ENCODE results near the gene IGLL5. TPM values are rescaled to one million over a fixed set of nuclear protein-coding genes. Genes with fewer than 3 reads are reported as not detected.
"Not testable (repeated sequence)": the region's sequence is repeated elsewhere in the genome, so short reads cannot be mapped to it uniquely, and the experiment has no call there.

The IGLL5 gene
- total and polyA plus RNA-seq, 12 donors, result 0.43 to 24.7 (median 1.8) TPM; not detected in 6

DNA sequence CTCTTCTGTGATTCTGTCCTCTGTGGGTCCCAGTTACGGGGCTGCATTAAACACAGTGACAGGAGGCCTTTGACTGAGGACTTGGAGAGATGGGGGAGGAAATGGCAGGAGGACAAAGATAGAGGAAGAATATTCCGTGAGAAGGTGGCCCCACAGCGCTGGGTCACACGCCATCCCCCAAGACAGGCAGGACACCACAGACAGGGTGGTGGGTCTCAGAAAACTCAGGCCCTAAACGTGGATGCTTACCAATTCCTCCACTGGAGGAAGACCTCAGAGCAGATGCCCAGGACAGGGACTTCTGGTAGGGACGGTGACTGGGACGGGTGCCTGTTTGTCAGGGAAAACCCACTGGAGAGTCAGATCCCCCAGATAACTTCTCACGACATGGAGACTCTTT, 34.0 kb downstream of the IGLL5 start:
- WGBS, 4 donors, result 79 to 87% (median 85%) methylated on average over 8 of the region's 8 CpGs
- TF ChIP-seq, protein P1, sequence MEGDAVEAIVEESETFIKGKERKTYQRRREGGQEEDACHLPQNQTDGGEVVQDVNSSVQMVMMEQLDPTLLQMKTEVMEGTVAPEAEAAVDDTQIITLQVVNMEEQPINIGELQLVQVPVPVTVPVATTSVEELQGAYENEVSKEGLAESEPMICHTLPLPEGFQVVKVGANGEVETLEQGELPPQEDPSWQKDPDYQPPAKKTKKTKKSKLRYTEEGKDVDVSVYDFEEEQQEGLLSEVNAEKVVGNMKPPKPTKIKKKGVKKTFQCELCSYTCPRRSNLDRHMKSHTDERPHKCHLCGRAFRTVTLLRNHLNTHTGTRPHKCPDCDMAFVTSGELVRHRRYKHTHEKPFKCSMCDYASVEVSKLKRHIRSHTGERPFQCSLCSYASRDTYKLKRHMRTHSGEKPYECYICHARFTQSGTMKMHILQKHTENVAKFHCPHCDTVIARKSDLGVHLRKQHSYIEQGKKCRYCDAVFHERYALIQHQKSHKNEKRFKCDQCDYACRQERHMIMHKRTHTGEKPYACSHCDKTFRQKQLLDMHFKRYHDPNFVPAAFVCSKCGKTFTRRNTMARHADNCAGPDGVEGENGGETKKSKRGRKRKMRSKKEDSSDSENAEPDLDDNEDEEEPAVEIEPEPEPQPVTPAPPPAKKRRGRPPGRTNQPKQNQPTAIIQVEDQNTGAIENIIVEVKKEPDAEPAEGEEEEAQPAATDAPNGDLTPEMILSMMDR (IDR thresholded peaks at IDR 0.05), result no peak
- no peak for TF ChIP-seq POLR2A (IDR thresholded peaks at IDR 0.05)

DNA sequence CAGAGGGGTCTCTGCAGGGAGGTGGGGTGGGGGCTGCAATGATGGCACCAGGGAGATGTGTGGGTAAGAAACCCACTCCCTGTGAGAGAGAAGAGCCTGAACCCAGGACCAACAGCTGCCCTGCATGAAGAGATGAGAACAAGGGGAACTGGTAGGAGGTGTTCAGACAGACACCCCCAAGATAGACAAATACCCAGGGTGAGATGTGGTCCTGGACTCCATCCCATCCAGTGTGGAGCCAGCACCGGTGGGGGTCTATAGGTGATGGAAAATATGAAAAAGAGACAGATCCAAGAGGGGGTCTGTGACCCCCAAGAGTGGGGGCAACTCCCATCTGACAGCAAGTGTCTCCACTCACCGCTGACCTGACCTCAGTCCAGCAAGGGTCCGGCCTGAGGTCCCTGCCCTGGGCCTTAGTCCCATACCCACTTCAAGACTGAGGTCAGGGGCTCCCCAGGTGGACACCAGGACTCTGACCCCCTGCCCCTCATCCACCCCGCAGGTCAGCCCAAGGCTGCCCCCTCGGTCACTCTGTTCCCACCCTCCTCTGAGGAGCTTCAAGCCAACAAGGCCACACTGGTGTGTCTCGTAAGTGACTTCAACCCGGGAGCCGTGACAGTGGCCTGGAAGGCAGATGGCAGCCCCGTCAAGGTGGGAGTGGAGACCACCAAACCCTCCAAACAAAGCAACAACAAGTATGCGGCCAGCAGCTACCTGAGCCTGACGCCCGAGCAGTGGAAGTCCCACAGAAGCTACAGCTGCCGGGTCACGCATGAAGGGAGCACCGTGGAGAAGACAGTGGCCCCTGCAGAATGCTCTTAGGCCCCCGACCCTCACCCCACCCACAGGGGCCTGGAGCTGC, 34.7 kb downstream of the IGLL5 start:
- 68 to 91% (median 84%) methylated on average over 2 to 16 of the region's 16 CpGs for WGBS, 4 donors
- intact Hi-C loops (cut with DNase I); H3K27ac ChIP-seq; H3K4me3 ChIP-seq; H3K4me1 ChIP-seq (replicated peaks in 1 of 2); H3K36me3 ChIP-seq (replicated peaks in 1 of 2); H3K9me3 ChIP-seq (replicated peaks in 1 of 3); DNase-seq; H3K27me3 ChIP-seq: not testable (repeated sequence)

More for the DNA sequence above, 34.0 kb downstream of the IGLL5 start:
- H3K27me3 ChIP-seq, result no peaks in the 10 kb centered on the region
- no peaks in the 10 kb centered on the region for H3K36me3 ChIP-seq (replicated peaks in 1 of 2)
- H3K4me1 ChIP-seq (replicated peaks in 1 of 2), result no peaks in the 10 kb centered on the region
- no peaks in the 10 kb centered on the region for H3K9me3 ChIP-seq (replicated peaks in 1 of 3)
- DNase-seq, result no peak
- intact Hi-C loops (cut with DNase I), result no loop called here
- no peak overlapping the region for H3K4me3 ChIP-seq
- no peak overlapping the region for H3K27ac ChIP-seq

DNA sequence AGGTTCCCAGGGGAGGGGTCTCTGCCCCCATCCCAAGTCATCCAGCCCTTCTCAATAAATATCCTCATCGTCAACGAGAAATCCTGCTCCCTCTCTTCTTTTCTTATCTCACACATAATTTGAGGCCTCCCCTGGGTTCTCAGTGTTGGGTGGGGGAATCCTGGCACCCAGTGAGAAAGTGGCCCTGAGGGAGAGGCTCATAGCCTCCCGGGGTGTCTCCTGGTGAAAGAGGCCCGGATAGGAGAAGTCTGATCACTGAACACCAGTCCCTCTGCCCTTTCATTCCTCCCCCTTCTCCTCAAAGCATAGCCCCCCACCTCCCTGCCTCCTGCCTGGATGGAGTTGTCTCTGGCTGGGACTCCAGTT, 35.3 kb downstream of the IGLL5 start:
- Histone ChIP-seq H3K27me3 (peaks cover 3% of the 10 kb centered on the region), H3K4me3 (no peak overlapping the region), H3K9me3 (replicated peaks in 1 of 3) (no peaks in the 10 kb centered on the region), H3K4me1 (replicated peaks in 1 of 2) (no peaks in the 10 kb centered on the region), H3K27ac (no peak overlapping the region), H3K36me3 (replicated peaks in 1 of 2) (no peaks in the 10 kb centered on the region)
- DNase-seq, result no peak
- intact Hi-C loops (cut with DNase I), result no loop called here
- TF ChIP-seq, protein P1 (IDR thresholded peaks at IDR 0.05), result no peak
- TF ChIP-seq POLR2A (IDR thresholded peaks at IDR 0.05), result no peak
- 75 to 94% (median 87%) methylated on average over 4 of the region's 4 CpGs for WGBS, 4 donors

DNA sequence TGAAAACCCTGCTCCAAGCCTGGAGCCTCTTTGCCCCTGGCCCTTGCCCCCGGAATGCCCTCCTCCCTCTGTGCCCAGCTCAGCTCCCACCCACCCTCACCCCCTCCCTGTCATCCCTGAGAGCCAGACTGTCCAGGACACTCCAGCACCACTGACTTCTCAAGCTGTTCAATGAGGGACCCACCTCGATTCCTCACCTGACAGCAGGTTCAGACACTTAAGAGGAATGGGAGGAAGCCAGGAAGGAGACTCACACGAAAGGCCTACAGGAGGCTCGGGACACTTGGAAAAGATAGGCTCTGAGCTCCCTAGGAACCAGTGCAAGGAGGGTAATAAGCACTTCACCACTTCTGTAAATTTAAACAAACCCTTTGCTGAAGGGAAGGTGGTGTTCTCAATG, 35.8 kb downstream of the IGLL5 start:
- no peaks in the 10 kb centered on the region for H3K4me1 ChIP-seq (replicated peaks in 1 of 2)
- intact Hi-C loops (cut with DNase I), result no loop called here
- no peak for TF ChIP-seq POLR2A (IDR thresholded peaks at IDR 0.05)
- TF ChIP-seq, protein P1 (IDR thresholded peaks at IDR 0.05), result no peak
- H3K36me3 ChIP-seq (replicated peaks in 1 of 2), result no peaks in the 10 kb centered on the region
- WGBS, 4 donors, result 89 to 98% (median 97%) methylated on average over 4 of the region's 4 CpGs
- H3K27ac ChIP-seq, result no peak overlapping the region
- H3K9me3 ChIP-seq (replicated peaks in 1 of 3), result no peaks in the 10 kb centered on the region
- H3K4me3 ChIP-seq, result no peak overlapping the region
- H3K27me3 ChIP-seq, result peaks cover 5% of the 10 kb centered on the region
- DNase-seq, result no peak

DNA sequence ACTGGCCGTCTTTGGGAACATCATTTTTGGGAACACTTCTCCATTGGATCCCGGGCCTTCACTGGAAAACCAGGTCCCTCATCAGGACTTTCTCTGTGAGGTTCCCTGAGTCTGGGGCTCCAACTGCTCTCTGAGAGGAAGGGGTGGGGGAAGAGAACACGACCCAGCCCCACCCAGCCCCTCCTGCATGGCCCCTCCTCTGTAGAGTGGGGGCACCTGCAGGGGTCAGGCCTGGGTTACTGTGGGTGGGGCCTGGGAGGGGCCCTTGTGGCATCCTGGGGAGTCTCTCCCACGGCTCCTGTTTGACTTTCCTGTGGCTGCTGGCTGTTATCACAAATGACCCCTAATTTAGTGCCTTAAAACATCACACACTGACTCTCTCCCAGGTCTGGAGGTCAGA, 36.3 kb downstream of the IGLL5 start:
- Histone ChIP-seq H3K4me3 (no peak overlapping the region), H3K36me3 (replicated peaks in 1 of 2) (no peaks in the 10 kb centered on the region), H3K9me3 (replicated peaks in 1 of 3) (no peaks in the 10 kb centered on the region), H3K4me1 (replicated peaks in 1 of 2) (no peaks in the 10 kb centered on the region), H3K27ac (no peak overlapping the region), H3K27me3 (peaks cover 5% of the 10 kb centered on the region)
- 68 to 88% (median 73%) methylated on average over 3 to 4 of the region's 4 CpGs for WGBS, 4 donors
- DNase-seq, result no peak
- intact Hi-C loops (cut with DNase I), result no loop called here
- TF ChIP-seq, protein P1 (IDR thresholded peaks at IDR 0.05), result no peak
- TF ChIP-seq POLR2A (IDR thresholded peaks at IDR 0.05), result no peak
